Thoracic aorta (tissue), 2 donors: ENCODE measurements around the gene RAB40C. TPM values are rescaled to one million over a fixed set of nuclear protein-coding genes. Genes with fewer than 3 reads are reported as not detected.
A peak's percentile ranks its signal among the peaks of the same experiment; 100 is the strongest.

ENCODE experiments used
- ATAC-seq: fragments of 150-250 bp; one replicate; pipeline ENCODE4 v1.8.0; 2017; ENCODE audit warnings: low read depth; ENCODE audit not compliant: insufficient number of reproducible peaks, low FRiP score
- DNase-seq: peaks from one replicate; pipeline ENCODE4 v3.0.0-alpha.2; 2020; ENCODE audit warnings: low spot score
- H3K27ac ChIP-seq, 2 donors: fragments of 200-600 bp; sonication (generic); 1 replicate in 1 of 2; 2 replicates in 1 of 2; pipeline ENCODE4 v1.5.1; 2016; ENCODE audit warnings: mild to moderate bottlenecking in 2 of 2, moderate library complexity in 2 of 2
- H3K27me3 ChIP-seq: fragments of 200-600 bp; sonication (generic); replicated peaks from 2 replicates; pipeline ENCODE4 v1.6.0; 2016; ENCODE audit warnings: mild to moderate bottlenecking; ENCODE audit not compliant: insufficient read depth
- H3K36me3 ChIP-seq: fragments of 200-600 bp; sonication (generic); one replicate; pipeline ENCODE4 v1.5.1; 2016
- H3K4me1 ChIP-seq, 2 donors: fragments of 200-600 bp; sonication (generic); 1 replicate in 1 of 2; 2 replicates in 1 of 2; pipeline versions ENCODE4 v1.5.1 to v1.6.0; 2016; ENCODE audit warnings: low read depth in 2 of 2, mild to moderate bottlenecking in 1 of 2; ENCODE audit not compliant: control insufficient read depth in 1 of 2
- H3K4me3 ChIP-seq: fragments of 200-600 bp; sonication (generic); 2 replicates; pipeline ENCODE4 v1.5.1; 2016; ENCODE audit warnings: mild to moderate bottlenecking
- H3K9me3 ChIP-seq: fragments of 200-600 bp; sonication (generic); 2 replicates; pipeline ENCODE4 v1.5.1; 2016
- CTCF ChIP-seq: fragments of 200-600 bp; sonication (generic); IDR thresholded peaks from one replicate; pipeline ENCODE4 v1.5.1; 2019; ENCODE audit warnings: antibody characterized with exemption
- total RNA-seq, 2 donors: library from RNA; depleted of rRNA; stranded (reverse); fragments of >200 nt; gene quantifications; one replicate each; pipeline versions ENCODE4 v1.1.0 to v1.2.3, GENCODE V29; 2016

RAB40C gene
- total RNA-seq, 2 donors from 2014 or later = 19.0 to 25.9 TPM

- TF ChIP-seq CTCF = no peak
- H3K27ac ChIP-seq = no peak overlapping the region
- H3K36me3 ChIP-seq = peaks cover 35% of the 10 kb centered on the region
- H3K4me1 ChIP-seq = peaks cover 8 to 24% of the 10 kb centered on the region in 2 donors
- H3K4me3 ChIP-seq = no peak overlapping the region
- H3K9me3 ChIP-seq = no peaks in the 10 kb centered on the region
- DNase-seq (no peak), ATAC-seq (no peak)
- no peaks in the 10 kb centered on the region for H3K27me3 ChIP-seq
These were observed 84.5 kb downstream of the RAB40C start for GRCh38 chr16:674214-674881.

GRCh38 chr16:674968-675883, 85.4 kb downstream of the RAB40C start, which contains the start of gene RHBDL1:
RHBDL1 (plus strand) TSS chr16:675671; CDS start chr16:675791, 120 bp downstream.
- Histone ChIP-seq H3K27ac (peak within 1 kb of the TSS in 1 of 2 donors; percentile 16), H3K27me3 (no peaks in the 10 kb centered on the region), H3K36me3 (peaks cover 28% of the 10 kb centered on the region), H3K4me1 (peaks cover 8 to 20% of the 10 kb centered on the region in 2 donors), H3K9me3 (no peaks in the 10 kb centered on the region), H3K4me3 (peak within 1 kb of the TSS; percentile 68)
- ATAC-seq (no peak), DNase-seq (no peak)
- no peak for TF ChIP-seq CTCF

GRCh38 chr16:675884-676564, 86.2 kb downstream of the RAB40C start:
- TF ChIP-seq CTCF = no peak
- DNase-seq (no peak), ATAC-seq (no peak)
- H3K27ac ChIP-seq = no peak overlapping the region
- peaks cover 20% of the 10 kb centered on the region for H3K36me3 ChIP-seq
- H3K4me1 ChIP-seq = peaks cover 11 to 26% of the 10 kb centered on the region in 2 donors
- H3K27me3 ChIP-seq = no peaks in the 10 kb centered on the region
- H3K9me3 ChIP-seq = no peaks in the 10 kb centered on the region
- peak overlapping the region; percentile 68 for H3K4me3 ChIP-seq

GRCh38 chr16:676565-676902, 86.7 kb downstream of the RAB40C start:
- Histone ChIP-seq H3K27me3 (no peaks in the 10 kb centered on the region), H3K27ac (no peak overlapping the region), H3K36me3 (peaks cover 17% of the 10 kb centered on the region), H3K9me3 (no peaks in the 10 kb centered on the region), H3K4me3 (no peak overlapping the region), H3K4me1 (peaks cover 16 to 32% of the 10 kb centered on the region in 2 donors)
- DNase-seq = no peak
- no peak for ATAC-seq
- no peak for TF ChIP-seq CTCF

GRCh38 chr16:676913-677312, 87.0 kb downstream of the RAB40C start:
- Histone ChIP-seq H3K4me3 (no peak overlapping the region), H3K4me1 (peaks cover 20 to 35% of the 10 kb centered on the region in 2 donors), H3K9me3 (no peaks in the 10 kb centered on the region), H3K27ac (no peak overlapping the region), H3K27me3 (no peaks in the 10 kb centered on the region), H3K36me3 (peaks cover 18% of the 10 kb centered on the region)
- TF ChIP-seq CTCF = no peak
- no peak for ATAC-seq
- no peak for DNase-seq
